Heart right ventricle (tissue), 16 donors: ENCODE data around the gene ZNF674. TPM values are rescaled to one million over a fixed set of nuclear protein-coding genes. Genes with fewer than 3 reads are reported as not detected.
A peak's percentile ranks its signal among the peaks of the same experiment; 100 is the strongest.

Experiments used
- ATAC-seq, 8 donors: fragments of 200-7000 bp; cut with Tn5 transposase; one replicate each; pipeline ENCODE4 v1.9.1; 2020; ENCODE audit warnings: mild to moderate bottlenecking in 8 of 8, moderate library complexity in 8 of 8, moderate number of reproducible peaks in 1 of 8
- DNase-seq, 2 donors: peaks; one replicate each; pipeline ENCODE4 v3.0.0-alpha.2; 2020
- H3K27ac ChIP-seq, 10 donors: fragments of 200-600 bp; sonication (generic) in 2 of 10; one replicate each; pipeline versions ENCODE4 v1.5.0 to v1.8.0; 2020 to 2022; ENCODE audit warnings: mild to moderate bottlenecking in 3 of 10
- H3K27me3 ChIP-seq, 7 donors: fragments of 200-600 bp; one replicate each; pipeline ENCODE4 v1.8.0; 2021 to 2022; ENCODE audit warnings: mild to moderate bottlenecking in 2 of 7
- H3K36me3 ChIP-seq, 9 donors: fragments of 200-600 bp; sonication (generic) in 1 of 9; one replicate each; pipeline versions ENCODE4 v1.5.0 to v1.8.0; 2020 to 2022; ENCODE audit warnings: mild to moderate bottlenecking in 2 of 9
- H3K4me1 ChIP-seq, 9 donors: fragments of 200-600 bp; sonication (generic) in 1 of 9; one replicate each; pipeline versions ENCODE4 v1.5.0 to v1.8.0; 2020 to 2022; ENCODE audit warnings: mild to moderate bottlenecking in 4 of 9
- H3K4me3 ChIP-seq, 10 donors: fragments of 200-600 bp; sonication (generic) in 2 of 10; one replicate each; pipeline versions ENCODE4 v1.5.0 to v1.8.0; 2020 to 2022; ENCODE audit warnings: mild to moderate bottlenecking in 7 of 10, moderate library complexity in 2 of 10
- H3K9me3 ChIP-seq, 11 donors: fragments of 200-600 bp in 10 of 11; sonication (generic) in 2 of 11; one replicate each; pipeline versions ENCODE4 v1.5.0 to v1.8.0; 2013 to 2022; ENCODE audit warnings: mild to moderate bottlenecking in 2 of 11, control low read depth in 1 of 11, moderate library complexity in 1 of 11
- CTCF ChIP-seq, 9 donors: fragments of 200-600 bp; sonication (generic) in 2 of 9; IDR thresholded peaks; one replicate each; pipeline versions ENCODE4 v1.5.0 to v1.8.0; 2021 to 2022; ENCODE audit warnings: antibody characterized with exemption in 9 of 9, mild to moderate bottlenecking in 5 of 9, moderate library complexity in 1 of 9
- WGBS, 2 donors: extraction: QIAGEN DNeasy Blood & Tissue Kit; methylation state at CpG; one replicate each; pipeline ENCODE4 v1.1.7; 2013; ENCODE audit warnings: inconsistent platforms in 1 of 2; 5-methylcytosine and 5-hydroxymethylcytosine counted together
- intact Hi-C, 10 donors: fragments of 100-400 bp; cut with DNase I; formaldehyde crosslinking; loops; one replicate each; pipeline versions ENCODE4 v1.11.1 to v1.14.2; 2022
- polyA plus RNA-seq, 2 donors: library from polyadenylated mRNA; stranded (reverse); fragments of 200-250 nt; gene quantifications; one replicate each; pipeline ENCODE4 v1.2.3, GENCODE V29; 2013
- total RNA-seq, 10 donors: library from RNA; stranded (reverse); fragmentation: NEBNext Ultra II Directional in 3 of 10; extraction: Animal tissue kit (Norgen Biotek cat#: 25700) in 3 of 10; gene quantifications; one replicate each; pipeline versions ENCODE4 v1.2.1 to v1.2.4, GENCODE V29; 2021 to 2023
- donor health status: Arrhythmogenic right ventricular cardiomyopathy.
- donor health status: ischemic (EF 13 %, LVEDD 7.1; RV severe dilation, severe dysfunction).
- donor health status: healthy with polysubstance abuse.
- donor health status: DM: no; HTN: yes; CAD: no.
- donor health status: DM: no; HTN: no; CAD: no.
- donor health status: ischemic (EF 25% LVEDD 6.9; RV normal size, moderate dysfunction).
- donor health status: ischemic (EF 25% LVEDD 5.7; RV mildly dilated, moderate dysfunction).
- donor health status: healthy.
- donor health status: DM: yes; HTN: yes; CAD: no.
- donor health status: Ischemic cardiomyopathy.
- donor health status: ischemic (EF 35%, LVEDD 5.7; RV mildly dilated, moderate dysfunction).
- donor health status: nonischemic (EF 11% LVEDD 7.7; RV severe dilation, severe dysfunction).
- donor health status: DM: yes; HTN: yes; CAD: no.
- donor health status: PGD.
- donor health status: ischemic (EF 29% LVEDD 5.4; RV normal size, mild dysfunction).
- donor health status: nonischemic (EF 23%, LVEDD 6.1; RV moderate dilation, normal function).

ZNF674 gene
- total and polyA plus RNA-seq, 12 donors = 0.91 to 4.3 (median 2.5) TPM

GRCh38 chrX:46559062-46559461 is 13.8 kb upstream of the ZNF674 start:
- Histone ChIP-seq H3K4me3 (no peak overlapping the region), H3K27ac (no peak overlapping the region), H3K36me3 (no peaks in the 10 kb centered on the region), H3K27me3 (peaks cover 0 to 4% (median 0%) of the 10 kb centered on the region in 7 donors), H3K9me3 (no peaks in the 10 kb centered on the region), H3K4me1 (peaks cover 0 to 13% (median 0%) of the 10 kb centered on the region in 9 donors)
- no peak for TF ChIP-seq CTCF (IDR thresholded peaks at IDR 0.05)
- DNase-seq (no peak), ATAC-seq (no peak)
- intact Hi-C loops = loop anchor here in 8 of 10 donors (5.0 to 10.0 kb wide), 4 partner anchors 83 to 238 kb away; no protein-coding TSS in a partner anchor
- 68% methylated on average over 3 of the region's 3 CpGs for WGBS, 2 donors

GRCh38 chrX:46554942-46555341 is 9.7 kb upstream of the ZNF674 start:
- Histone ChIP-seq H3K36me3 (peaks cover 0 to 2% (median 0%) of the 10 kb centered on the region in 9 donors), H3K27me3 (peaks cover 0 to 4% (median 0%) of the 10 kb centered on the region in 7 donors), H3K4me1 (no peaks in the 10 kb centered on the region), H3K4me3 (no peak overlapping the region), H3K27ac (no peak overlapping the region), H3K9me3 (no peaks in the 10 kb centered on the region)
- intact Hi-C loops = loop anchor here in 8 of 10 donors (5.0 to 10.0 kb wide), 4 partner anchors 87 to 242 kb away; no protein-coding TSS in a partner anchor
- no peak for DNase-seq
- 28 to 39% methylated on average over 2 of the region's 2 CpGs for WGBS, 2 donors
- TF ChIP-seq CTCF (IDR thresholded peaks at IDR 0.05) = peak in 6 of 9 donors; percentile 33 to 54 (median 44)
- ATAC-seq = no peak

GRCh38 chrX:46553935-46554334 is 8.7 kb upstream of the ZNF674 start:
- Histone ChIP-seq H3K27ac (no peak overlapping the region), H3K4me3 (no peak overlapping the region), H3K27me3 (peaks cover 0 to 4% (median 0%) of the 10 kb centered on the region in 7 donors), H3K9me3 (no peaks in the 10 kb centered on the region), H3K4me1 (no peaks in the 10 kb centered on the region), H3K36me3 (peaks cover 0 to 2% (median 0%) of the 10 kb centered on the region in 9 donors)
- intact Hi-C loops = loop anchor here in 3 of 10 donors (5.0 to 10.0 kb wide), 2 partner anchors 88 to 131 kb away; no protein-coding TSS in a partner anchor
- DNase-seq (no peak), ATAC-seq (no peak)
- no peak for TF ChIP-seq CTCF (IDR thresholded peaks at IDR 0.05)
- 93 to 95% methylated on average over 5 of the region's 5 CpGs for WGBS, 2 donors

- H3K9me3 ChIP-seq = no peaks in the 10 kb centered on the region
- H3K4me3 ChIP-seq = no peak overlapping the region
- peaks cover 0 to 16% (median 9%) of the 10 kb centered on the region in 9 donors for H3K4me1 ChIP-seq
- ATAC-seq = no peak
- WGBS, 2 donors = 58 to 60% methylated on average over 8 of the region's 8 CpGs
- peaks cover 0 to 14% (median 0%) of the 10 kb centered on the region in 9 donors for H3K36me3 ChIP-seq
- no peak for TF ChIP-seq CTCF (IDR thresholded peaks at IDR 0.05)
- DNase-seq = no peak
- intact Hi-C loops = loop anchor here in 3 of 10 donors (5.0 to 10.0 kb wide), 2 partner anchors 91 to 133 kb away; no protein-coding TSS in a partner anchor
- H3K27me3 ChIP-seq = no peaks in the 10 kb centered on the region
- no peak overlapping the region for H3K27ac ChIP-seq
Measured at GRCh38 chrX:46551494-46552128, 6.4 kb upstream of the ZNF674 start.
